Lower leg skin (tissue), 3 donors: ENCODE measurements around the gene AK8.

ENCODE experiments used
- POLR2A ChIP-seq, 2 donors: fragments of 450-650 bp; IDR thresholded peaks; one replicate each; pipeline ENCODE4 v1.6.1; 2016 to 2017; ENCODE audit warnings: antibody characterized with exemption in 2 of 2, mild to moderate bottlenecking in 1 of 2, moderate library complexity in 1 of 2
- TF ChIP-seq, protein P1 (sequence below), 3 donors: fragments of 450-650 bp; IDR thresholded peaks; one replicate each; pipeline ENCODE4 v1.5.1; 2016; ENCODE audit warnings: antibody characterized with exemption in 3 of 3, mild to moderate bottlenecking in 3 of 3, moderate library complexity in 2 of 3

- TF ChIP-seq, protein P1, sequence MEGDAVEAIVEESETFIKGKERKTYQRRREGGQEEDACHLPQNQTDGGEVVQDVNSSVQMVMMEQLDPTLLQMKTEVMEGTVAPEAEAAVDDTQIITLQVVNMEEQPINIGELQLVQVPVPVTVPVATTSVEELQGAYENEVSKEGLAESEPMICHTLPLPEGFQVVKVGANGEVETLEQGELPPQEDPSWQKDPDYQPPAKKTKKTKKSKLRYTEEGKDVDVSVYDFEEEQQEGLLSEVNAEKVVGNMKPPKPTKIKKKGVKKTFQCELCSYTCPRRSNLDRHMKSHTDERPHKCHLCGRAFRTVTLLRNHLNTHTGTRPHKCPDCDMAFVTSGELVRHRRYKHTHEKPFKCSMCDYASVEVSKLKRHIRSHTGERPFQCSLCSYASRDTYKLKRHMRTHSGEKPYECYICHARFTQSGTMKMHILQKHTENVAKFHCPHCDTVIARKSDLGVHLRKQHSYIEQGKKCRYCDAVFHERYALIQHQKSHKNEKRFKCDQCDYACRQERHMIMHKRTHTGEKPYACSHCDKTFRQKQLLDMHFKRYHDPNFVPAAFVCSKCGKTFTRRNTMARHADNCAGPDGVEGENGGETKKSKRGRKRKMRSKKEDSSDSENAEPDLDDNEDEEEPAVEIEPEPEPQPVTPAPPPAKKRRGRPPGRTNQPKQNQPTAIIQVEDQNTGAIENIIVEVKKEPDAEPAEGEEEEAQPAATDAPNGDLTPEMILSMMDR (IDR thresholded peaks at IDR 0.05) = no peak
- no peak for TF ChIP-seq POLR2A (IDR thresholded peaks at IDR 0.05)
These were observed 121.1 kb downstream of the AK8 start for GRCh38 chr9:132757016-132757415.
